NCI-H128 (cell line): Measurements from ENCODE around the gene PRUNE2.

ENCODE experiments used
- DNase-seq: peaks from one replicate; lab custom pipeline; 2025; ENCODE audit not compliant: unreplicated experiment; lab: John Stamatoyannopoulos, UW

PRUNE2 gene

DNA sequence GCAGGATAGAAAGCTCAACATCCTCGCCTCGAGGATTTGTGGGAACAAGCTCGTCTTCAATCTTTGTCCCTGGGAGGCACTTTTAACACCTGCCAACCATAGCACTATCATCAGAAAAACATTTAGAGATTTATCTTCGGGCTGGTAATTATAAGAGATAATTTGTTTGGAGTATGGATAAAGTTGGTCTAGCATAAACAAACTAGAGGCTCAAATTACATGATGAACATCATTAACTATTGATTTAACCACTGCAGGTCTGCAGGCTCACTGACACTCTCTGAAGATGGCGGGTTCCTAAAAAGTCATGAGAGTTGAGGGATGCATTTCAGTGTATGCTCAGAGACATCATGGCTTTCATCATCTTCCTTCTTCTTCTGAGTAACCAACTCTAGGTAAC lies 167.5 kb downstream of the PRUNE2 start:
- no peak for DNase-seq

DNA sequence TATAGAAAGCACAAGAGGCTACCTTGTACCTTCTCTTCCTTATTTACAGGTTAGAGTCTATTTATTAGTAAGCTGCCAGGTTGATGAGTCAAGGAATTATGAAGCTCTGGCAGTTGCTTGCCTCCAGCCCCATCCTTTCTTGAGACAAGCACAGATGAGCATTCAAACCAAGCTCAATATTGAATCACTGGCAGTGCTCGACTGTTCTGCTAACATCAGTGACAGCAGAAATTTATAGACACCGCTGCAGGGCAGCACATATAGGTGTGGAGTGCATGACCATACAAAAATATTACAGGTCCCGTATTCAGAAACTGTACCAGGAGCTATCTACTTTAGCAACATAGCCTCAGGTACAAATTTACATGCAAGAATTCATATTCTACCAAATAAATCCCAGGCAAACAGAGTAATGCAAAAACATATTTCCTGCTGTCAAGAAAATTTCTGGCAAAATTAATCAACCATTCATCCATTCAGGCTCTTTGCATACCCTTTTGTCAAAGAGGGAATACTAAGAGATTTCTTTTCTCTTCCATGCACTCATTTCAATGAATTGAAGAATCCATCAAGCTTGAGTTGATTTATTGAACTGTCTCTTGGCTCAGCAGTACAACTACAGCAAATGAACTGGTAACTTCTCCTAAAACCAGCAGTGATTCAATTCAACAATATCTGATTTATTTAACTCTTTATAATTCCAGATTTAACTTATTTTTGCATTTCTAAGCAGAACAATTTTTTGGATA lies 168.6 kb downstream of the PRUNE2 start:
- no peak for DNase-seq

DNA sequence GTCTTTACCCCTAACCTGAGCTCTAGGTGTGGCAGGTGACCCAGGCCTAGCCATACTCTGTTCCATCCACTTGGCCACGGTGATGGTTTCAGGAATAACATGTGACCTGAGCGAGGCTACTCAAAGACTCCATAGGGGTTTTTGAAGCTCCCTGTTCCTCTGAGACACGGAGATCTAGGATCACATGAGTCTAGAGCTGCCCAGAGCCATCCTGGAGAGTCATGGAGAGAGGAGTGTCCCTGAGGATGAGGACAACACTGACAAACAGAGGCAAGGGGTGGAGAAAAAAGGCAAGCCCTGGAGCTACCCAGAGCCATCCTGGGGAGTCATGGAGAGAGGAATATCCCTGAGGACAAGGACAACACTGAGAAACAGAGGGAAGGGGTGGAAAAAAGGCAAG lies 171.2 kb downstream of the PRUNE2 start:
- no peak for DNase-seq

DNA sequence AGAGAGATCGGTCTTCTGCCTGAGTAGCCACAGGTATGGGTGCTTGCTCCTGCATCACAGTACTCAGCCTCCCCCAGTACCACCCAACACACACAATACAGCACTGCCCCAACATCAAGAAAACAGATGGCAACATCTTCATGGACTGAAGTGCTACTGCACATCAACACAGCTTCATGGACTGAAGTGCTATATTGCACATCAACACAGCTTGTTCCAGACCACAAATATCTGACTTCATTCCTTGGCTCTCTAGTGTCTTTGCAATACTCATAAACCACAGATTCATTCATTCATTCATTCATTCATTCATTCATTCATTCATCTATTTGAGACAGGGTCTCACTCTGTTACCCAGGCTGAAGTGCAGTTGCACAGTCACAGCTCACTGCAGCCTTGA lies 172.8 kb downstream of the PRUNE2 start:
- DNase-seq = no peak

DNA sequence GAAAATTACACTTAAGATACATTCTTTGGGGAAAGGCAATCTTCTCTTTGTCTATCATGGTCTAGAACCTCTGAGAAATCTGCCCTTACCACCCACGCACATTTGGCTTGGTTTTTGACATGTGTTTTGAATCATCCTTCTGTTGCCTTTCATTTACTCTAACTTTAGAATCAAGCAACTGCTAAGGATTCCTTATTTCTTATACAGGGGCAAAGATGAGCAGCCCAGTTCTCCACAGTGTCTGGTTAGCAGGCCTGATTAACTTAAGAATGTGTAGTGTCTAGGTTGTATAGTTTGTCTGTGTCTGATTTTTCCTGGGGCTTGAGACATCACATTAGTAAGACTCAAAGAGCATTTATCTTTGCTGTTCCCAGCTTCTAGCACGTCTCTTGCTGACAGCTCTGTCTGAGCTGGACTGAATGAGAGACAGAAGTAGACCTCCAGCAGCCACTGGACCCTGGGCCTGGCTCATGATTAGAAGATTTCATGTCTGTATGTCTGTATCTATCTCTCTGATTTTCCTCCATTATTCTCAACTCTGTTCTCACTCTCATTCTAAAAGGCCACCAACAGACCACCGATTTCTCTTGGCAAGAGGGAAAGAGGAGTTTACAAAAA lies 173.5 kb downstream of the PRUNE2 start:
- no peak for DNase-seq

DNA sequence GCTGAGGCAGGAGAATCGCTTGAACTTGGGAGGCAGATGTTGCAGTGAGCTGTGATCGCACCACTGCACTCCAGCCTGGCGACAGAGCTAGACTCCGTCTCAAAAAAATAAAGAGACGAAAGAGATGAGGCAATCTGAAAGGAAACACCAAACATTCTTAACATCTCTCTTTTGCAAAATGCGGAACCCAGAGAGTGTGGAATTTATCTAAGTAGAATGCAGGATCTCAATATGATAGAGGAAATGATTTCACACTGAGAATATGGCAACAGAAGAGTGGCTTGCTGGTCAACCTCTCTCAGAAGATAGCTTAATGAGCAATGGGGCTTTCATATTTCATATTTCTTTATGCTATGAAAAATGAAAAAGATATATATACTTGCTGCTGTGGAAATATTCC lies 175.1 kb downstream of the PRUNE2 start:
- DNase-seq = no peak

DNA sequence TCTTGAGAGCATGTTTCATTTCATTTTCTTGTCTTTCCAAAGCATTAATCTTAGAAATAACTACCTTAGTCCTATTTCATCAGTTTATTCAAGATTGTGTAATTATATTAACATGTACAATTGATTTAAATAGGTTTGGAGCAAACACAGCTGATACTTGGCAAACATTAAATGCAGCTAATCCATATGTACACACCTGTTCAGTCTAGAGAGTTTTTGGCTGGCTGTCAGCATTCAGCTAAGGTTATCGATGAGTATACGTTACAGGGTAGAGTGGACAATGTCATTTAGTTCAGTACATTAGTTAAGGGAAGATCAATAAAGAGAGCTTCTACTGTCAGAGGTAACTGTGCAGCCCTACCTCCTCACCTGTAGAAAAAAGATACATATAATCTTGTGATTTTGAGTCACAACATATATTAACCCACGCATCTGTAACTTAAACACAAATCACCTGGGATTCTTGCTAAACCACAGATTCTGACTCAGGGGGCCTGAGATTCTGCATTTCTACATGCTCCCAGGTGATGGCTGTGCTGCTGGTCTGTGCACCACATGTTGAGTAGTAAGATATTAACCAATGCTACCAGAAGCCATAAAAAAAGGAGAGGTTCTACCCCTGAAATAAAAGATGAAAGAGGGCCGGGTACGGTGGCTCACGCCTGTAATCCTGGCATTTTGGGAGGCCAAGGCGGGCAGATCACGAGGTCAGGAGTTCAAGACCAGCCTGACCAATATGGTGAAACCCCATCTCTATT lies 175.8 kb downstream of the PRUNE2 start:
- no peak for DNase-seq

DNA sequence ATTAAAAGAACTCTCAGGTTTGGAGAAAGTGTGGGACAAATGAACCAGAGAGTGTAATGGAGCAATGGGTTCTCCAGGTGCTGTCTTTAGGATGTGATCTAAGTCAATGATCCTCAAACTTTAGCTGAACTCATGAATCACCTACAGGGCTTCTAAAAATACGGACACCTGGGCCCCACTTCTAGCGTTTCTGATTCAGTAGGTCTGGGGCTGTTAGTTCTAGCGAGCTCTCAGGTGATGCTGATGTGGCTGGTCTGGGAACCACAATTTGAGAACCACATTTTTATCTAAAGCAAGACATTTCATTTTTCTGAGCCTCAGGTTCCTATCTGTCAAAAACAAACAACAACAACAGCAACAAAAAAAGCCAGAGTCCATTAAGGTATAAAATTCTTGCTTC lies 176.8 kb downstream of the PRUNE2 start:
- DNase-seq = no peak

DNA sequence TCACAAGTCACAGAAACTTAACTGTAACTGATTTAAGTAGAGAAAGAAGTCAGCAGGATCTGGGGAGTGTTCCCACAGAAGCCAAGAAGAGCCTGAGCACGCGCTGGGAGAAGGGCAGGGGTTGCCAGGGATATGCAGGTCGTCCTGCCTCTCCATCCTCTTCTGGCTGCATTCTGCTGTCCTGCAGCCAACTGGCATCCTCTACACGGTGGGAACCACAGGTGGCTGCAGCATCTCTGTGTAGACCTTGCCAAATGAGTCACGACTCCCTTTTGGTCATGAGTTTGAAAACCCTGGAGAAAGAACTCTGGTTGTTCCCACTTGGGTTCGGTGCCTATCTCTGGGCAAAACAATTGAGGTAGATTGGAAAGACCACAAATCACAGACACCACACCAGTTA lies 180.0 kb downstream of the PRUNE2 start:
- no peak for DNase-seq

DNA sequence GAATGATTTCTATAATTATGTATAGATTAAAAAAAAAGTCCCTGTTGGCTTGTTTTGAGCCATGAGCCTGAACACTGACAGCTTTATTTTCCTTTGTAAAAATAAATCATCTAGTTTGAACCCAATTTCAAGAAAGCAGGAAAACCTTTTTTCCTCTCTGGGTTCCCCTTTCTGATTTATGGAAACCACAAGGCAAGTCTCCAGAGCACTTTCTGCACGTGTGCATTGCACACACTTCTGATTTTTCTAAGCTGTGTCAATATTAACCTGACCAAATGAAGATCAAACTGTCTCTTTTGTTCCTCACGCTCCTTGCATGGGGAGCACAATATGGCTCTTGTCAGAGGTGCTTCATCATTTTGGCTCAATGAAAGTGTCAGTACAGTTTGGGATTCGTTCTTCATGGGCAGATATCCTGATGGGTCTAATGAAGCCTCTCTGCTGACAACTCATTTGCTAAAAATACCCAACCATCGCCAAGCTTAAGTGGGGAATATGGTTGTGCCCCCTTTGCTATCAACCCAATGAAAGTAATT lies 180.8 kb downstream of the PRUNE2 start:
- DNase-seq = no peak

DNA sequence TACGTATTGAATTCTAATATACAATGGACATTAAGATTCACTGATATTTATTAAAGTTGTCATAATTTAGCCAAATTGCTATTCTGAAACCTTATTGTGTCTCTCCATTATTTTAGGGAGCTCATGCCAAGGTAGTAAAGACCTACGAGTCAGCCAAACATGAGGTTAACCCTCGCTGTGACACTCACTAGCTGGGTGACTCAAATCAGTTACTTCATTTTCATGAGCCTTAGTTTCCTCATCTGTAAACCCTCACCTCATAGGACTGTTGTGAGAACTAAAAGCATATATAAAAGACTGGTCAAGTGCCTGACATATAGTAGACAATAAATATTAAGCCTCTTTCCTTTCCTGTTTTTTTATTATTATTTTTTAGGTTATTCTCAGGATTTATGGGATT lies 185.7 kb downstream of the PRUNE2 start:
- DNase-seq = no peak

DNA sequence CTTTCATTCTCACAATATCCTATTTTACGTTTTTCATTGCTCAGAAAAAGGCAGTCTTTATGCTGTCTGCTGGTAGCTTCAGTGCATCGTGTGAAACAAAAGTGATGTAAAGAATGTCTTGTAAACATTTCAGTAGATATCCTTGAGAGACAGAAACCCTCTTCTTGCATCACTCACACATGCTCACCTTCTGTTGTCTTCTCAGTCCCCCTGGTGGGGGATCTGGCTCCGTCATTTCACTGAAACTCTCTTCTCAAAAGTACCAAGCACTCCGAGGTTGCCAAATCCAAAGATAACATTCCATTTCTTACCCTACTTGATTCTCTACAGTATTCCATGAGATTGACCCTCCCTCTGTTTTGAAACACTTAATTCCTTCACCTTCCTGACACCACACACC lies 187.7 kb downstream of the PRUNE2 start:
- DNase-seq = no peak

DNA sequence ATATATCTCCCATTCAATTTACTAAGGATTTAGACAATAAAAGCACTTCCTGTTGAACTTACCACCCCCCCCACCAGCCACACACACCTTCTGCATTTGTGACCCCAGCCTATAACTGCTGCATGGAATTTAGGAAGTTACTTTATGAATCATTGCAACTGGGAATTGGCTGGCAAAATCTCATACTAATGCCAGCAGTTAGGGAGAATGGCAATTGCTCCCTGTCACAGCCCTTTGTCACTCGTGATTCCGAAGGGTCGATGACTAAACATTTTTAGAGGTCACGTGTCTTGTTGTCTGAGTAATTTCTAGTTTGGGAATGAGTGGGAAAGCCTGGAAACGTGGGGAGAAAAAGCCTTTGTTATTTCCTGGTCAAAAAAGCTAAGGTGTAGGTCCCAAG lies 188.3 kb downstream of the PRUNE2 start:
- DNase-seq = no peak

DNA sequence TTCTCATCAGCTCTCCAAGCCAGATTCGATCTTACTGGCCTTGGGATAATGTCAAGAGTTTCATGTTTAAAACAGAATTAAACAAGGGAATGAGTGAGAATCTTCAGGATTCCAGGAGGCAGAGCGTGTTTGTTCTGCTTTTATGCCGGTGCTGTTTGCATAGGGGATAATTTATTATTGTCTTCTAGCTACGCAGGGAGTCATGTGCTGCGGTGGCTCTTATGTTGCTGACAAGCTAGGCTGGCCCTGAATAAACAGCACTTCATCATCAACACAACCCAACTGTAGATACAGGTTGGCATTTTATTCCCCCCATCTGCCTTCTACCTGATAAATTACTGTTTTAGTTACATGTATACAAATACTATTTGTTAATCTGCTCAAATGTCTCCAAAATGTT lies 188.7 kb downstream of the PRUNE2 start:
- DNase-seq = no peak

DNA sequence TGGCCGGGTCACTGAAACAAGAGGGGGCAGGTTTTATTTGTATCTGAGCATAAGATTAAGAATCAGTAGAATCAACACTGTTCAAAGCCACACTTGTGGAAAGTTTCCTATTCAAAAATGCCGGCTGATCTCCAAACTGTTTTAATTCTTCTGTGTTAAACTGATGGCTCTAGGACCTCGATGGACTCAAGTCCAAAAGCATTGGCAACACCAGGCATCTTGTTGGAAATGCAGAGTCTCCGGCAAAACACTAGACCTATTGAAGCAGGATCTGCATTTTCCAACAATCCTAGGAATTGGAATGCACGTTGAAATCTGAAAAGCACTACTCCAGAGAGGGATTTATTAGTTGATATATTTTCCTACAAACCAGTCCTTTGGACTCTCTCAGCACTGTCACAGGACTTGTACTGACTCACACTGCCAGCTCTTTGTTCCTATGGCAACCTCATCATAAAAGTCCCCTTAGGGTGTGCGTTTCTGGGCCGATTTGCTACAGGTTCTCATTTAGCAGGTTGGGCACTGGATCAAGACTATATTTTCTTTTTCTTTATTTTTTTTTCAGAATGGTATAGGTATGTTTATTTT lies 189.7 kb downstream of the PRUNE2 start:
- DNase-seq = no peak

DNA sequence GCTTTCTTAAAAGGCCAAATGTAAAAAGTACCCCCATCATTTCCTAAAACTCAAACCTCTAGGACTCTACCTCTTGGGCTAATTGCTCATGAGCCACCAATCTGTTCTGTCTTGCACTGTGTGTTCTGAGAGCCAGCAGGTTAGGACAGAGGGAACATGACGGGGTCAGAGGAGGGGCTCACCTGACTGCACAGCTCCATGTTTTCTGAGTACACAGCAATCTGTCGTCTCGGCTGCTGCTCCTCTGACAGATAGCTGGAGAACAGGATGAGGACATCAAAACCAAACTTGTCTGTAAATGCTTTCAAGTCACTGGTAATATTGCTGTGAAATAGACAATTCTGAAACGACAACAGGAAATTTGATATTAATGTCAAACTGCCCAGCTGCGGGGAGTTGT lies 192.5 kb downstream of the PRUNE2 start:
- DNase-seq = no peak

DNA sequence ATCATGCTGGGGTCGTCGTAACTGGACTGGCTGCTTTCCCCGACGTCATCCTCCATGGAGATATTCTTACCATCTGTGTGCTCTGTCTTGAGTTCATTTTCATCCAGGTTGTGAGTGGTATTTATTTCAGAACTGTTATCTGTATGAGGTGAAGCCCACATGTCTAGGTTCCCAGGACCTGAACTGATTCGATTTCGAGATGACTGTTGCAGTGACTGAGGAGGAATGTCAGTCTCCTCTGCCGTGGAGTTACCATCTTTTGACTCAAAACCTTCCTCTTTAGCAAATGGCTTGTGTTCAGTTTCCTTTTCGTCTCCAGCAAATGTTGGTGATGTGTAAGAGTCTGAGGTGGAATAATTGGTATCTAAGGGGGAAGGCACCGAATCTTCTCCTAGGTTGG lies 196.9 kb downstream of the PRUNE2 start:
- no peak for DNase-seq

DNA sequence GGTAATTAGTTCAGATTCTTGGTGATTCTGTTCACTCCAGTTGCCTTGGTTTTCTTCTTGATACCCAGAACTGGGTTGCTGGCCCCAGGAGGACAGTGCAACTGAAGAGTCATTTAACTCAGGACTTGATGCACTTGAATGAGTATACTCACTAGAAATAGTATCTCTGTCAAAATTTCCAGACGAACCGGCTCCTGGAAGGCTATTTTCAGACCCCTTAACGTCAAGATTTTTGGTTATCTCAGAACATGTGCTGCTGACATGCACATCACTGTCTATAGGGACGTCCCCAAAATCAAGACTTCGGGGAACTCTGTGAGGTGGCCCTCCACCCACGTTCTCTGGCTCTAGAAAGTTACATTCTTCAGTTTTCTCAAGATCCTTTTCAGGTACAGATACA lies 198.4 kb downstream of the PRUNE2 start:
- no peak for DNase-seq

DNA sequence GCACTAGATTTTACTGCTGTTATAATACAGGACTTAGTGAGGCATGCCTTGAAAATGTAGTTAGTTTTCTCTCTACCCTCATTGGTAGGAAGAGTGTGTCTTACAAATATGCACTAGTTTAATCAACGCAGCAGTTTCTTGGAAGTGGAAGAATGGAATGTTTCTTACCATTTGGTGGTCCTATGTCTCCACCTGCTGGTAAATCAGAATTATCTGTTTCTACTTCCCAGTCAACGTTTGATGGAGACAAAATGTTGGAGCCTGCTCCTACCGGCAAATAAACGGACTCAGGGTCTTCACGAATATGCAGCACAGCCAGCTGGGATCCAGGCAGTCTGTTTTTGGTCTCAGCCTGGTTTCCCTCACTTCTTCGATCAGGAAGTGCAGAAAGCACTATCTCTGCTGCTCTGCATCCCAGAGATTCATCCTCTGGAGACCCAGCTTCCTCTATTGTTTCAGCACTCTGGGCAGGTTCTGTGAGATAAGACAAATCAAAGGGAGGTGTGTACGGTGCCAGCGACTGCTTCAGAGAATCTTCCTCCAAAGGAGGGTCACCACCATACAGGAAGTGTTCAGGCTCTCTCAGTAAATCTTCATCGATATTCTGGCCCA lies 201.2 kb downstream of the PRUNE2 start:
- peak; percentile 54 for DNase-seq

DNA sequence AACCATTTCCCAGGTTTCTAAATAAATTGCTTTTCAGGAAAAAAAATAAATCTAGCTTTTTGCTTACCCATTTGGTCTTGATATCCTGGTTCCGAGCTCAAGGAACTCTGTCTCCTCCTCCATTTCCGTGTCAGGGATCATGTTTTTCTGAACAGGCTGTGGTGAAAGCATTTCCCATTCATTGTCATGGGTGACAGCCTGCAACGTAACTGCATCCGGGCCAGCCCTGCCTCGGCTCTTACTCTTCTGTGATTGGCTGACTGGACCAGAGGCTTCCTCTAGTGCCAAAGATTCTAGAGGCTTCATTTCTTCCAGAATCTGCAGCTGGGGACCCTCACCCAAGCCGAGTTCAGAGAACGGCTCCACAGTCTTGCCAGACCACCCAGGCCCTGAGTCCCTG lies 202.6 kb downstream of the PRUNE2 start:
- DNase-seq = no peak

DNA sequence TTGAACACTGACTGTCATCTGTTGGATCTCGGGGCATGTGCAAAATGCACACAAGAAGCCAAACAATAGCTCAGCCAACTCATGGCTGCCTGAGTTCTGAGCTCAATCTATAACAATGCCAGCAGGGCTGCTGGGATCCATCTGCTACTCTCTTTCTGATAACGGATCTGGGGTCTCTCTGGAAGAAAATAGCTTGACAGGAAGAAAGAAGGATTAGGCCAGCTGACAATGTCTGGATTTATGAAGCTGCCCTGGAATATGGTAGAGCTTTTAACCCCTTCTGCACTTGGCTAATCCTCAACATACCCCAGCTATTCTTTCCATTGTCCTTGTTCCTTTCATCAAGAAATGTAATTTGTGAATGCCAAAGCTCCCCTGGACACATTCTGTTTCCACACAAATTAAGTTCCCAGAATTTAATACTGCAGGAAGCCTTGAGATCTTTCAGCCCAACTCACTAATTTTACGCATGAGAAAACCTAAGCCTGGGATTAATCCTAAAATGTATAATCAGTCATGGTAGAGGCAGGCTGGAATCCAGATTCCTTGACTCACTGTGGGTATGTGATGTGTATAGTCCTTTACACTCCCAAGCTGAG lies 204.4 kb downstream of the PRUNE2 start:
- DNase-seq = no peak
